Left renal pelvis (tissue), 4 donors: ENCODE measurements around the gene NEGR1. TPM values are rescaled to one million over a fixed set of nuclear protein-coding genes. Genes with fewer than 3 reads are reported as not detected.
"Not testable (repeated sequence)": the region's sequence is repeated elsewhere in the genome, so short reads cannot be mapped to it uniquely, and the experiment has no call there.

Source experiments
- DNase-seq, 4 donors: peaks; one replicate each; pipeline ENCODE4 v3.0.0-alpha.2; 2013; ENCODE audit warnings: low read depth in 4 of 4, low spot score in 3 of 4
- polyA plus RNA-seq, 4 donors: library from polyadenylated mRNA; unstranded; fragments of 120-200 nt; gene quantifications; one replicate each; pipeline ENCODE4 v1.2.1, GENCODE V29; 2013; ENCODE audit not compliant: insufficient read length in 4 of 4

Gene NEGR1
- polyA plus RNA-seq, 4 donors, result 2.9 to 12.6 (median 5.7) TPM

DNA sequence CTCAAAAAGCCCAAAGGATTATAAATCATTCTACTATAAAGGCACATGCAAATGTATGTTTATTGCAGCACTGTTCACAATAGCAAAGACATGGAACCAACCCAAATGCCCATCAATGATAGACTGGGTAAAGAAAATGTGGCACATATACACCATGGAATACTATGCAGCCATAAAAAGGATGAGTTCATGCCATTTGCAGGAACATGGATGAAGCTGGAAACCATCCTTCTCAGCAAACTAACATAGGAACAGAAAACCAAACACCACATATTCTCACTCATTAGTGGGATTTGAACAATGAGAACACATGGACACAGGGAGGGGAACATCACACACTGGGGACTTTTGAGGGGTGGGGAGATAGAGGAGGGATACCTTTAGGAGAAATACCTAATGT, 46.4 kb downstream of the NEGR1 start:
- not testable (repeated sequence) for DNase-seq

- no peak for DNase-seq
Observed at GRCh38 chr1:72235062-72235461, 47.3 kb downstream of the NEGR1 start.

- no peak for DNase-seq
Observed at GRCh38 chr1:72230746-72231145, 51.6 kb downstream of the NEGR1 start.

- no peak for DNase-seq
Observed at GRCh38 chr1:72229893-72230292, 52.4 kb downstream of the NEGR1 start.

GRCh38 chr1:72227667-72228066, 54.7 kb downstream of the NEGR1 start:
- no peak for DNase-seq

GRCh38 chr1:72224506-72224905, 57.8 kb downstream of the NEGR1 start:
- DNase-seq, result no peak

- no peak for DNase-seq
Observed at GRCh38 chr1:72221811-72222210, 60.5 kb downstream of the NEGR1 start.

- no peak for DNase-seq
Observed at GRCh38 chr1:72218141-72218739, 64.1 kb downstream of the NEGR1 start.

GRCh38 chr1:72207059-72207458, 75.3 kb downstream of the NEGR1 start:
- DNase-seq, result no peak

DNA sequence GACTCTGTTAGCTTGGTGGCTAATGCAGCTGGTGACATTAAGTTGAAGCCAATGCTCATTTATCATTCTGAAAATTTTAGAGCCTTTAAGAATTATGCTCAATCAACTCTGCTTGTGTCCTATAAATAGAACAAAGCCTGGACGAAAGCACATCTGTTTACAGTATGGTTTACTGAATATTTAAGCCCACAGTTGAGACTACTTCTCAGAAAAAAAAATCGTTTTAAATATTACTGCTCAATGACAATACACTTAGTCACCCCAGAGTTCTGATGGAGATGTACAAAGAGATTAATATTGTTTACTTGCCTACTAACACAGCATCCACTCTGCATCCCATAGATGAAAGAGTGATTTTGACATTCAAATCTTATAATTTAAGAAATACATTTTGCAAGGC, 79.6 kb downstream of the NEGR1 start:
- DNase-seq, result no peak

DNA sequence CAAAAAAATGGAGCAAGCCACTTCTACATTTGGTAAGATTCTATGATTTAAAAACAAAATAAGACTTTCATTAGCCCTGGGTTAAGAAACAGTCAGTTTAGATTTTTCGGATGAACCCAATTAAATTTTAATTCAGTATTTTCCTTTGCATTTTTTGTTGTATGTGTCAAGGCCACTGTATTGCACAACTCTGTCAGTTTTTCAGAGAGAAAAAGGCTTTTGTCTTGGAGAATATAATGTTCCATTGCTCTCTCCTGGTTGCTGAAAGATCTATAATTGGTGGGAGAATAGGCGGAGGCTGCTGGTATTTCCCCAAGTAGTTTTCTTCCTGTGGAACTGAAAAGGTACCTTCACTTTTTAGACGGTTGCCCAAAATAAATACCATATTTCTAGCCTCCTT, 84.6 kb downstream of the NEGR1 start:
- no peak for DNase-seq

- no peak for DNase-seq
Observed at GRCh38 chr1:72186733-72187307, 95.5 kb downstream of the NEGR1 start.

- no peak for DNase-seq
Observed at GRCh38 chr1:72184099-72184701, 98.1 kb downstream of the NEGR1 start.

DNA sequence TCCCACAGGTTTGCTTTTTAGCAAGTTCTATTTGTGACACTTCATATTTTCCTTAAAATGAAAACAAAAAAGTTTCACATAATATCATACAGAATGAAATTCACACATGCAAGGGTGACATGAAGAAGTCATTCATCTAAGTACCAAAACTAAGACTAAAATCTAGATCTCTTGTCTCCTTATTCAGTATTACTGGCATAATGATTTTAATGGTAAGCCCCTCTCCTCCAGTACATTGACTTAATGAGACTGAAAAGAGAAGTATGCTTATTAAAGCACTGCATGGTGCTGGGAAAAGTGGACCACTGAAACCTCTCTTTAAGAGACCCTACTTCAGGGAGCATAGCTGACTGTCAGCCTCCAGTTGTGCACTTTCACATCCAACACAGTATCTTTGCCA, 99.5 kb downstream of the NEGR1 start:
- DNase-seq, result no peak

DNA sequence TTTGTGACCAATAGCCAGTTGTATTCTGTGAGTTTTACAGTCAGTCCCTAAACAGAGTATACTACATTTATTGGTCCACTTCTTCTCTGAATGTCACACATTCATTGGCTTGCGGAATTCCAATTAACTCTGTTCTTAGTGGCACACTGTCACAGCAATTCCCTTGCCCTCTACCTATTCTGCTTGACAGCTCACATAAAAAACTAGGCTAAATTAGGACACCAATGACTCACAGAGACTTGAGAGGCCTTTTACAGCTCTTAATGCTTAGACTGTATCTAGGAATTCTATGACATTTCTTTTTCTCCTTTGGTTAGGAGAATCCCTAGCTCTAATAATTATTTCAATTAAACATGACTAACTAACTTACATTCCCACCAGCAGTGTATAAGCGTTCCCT, 104.1 kb downstream of the NEGR1 start:
- no peak for DNase-seq

GRCh38 chr1:72177711-72178110, 104.6 kb downstream of the NEGR1 start:
- DNase-seq, result no peak

DNA sequence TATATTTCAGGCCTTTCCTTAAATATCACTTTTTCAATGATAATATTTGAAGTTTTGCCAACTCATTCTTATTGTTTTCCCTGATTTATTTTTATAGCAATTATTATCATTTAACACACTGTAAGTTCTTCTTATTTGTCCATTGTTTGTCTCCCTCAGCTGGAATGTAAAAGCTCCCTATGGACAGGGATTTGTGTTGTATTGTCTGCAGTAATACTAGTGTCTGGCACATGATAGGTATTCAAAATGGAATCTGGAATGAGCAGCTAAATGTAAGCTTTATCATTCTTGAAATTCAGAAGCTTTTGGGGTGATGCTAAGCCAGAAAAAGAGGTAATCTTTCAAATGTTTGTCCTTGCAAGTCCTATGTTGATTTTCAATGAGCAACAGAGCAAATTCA, 112.1 kb downstream of the NEGR1 start:
- no peak for DNase-seq

DNA sequence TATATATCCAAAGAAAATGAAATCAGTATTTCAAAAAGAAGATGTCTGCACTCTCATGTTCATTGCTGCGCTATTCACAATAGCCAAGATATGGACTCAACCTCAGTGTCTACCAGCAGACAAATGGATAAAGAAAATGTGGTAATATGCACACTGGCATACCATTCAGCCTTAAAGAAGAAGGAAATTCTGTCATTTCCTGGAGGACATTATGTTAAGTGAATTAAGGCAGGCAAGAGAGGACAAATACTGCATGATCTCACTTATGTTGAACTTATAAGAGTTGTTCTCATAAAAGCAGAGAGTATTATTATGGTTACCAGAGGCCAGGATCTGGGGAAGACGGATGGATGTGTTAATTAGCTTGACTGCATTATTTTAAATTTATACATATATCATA, 115.9 kb downstream of the NEGR1 start:
- no peak for DNase-seq

DNA sequence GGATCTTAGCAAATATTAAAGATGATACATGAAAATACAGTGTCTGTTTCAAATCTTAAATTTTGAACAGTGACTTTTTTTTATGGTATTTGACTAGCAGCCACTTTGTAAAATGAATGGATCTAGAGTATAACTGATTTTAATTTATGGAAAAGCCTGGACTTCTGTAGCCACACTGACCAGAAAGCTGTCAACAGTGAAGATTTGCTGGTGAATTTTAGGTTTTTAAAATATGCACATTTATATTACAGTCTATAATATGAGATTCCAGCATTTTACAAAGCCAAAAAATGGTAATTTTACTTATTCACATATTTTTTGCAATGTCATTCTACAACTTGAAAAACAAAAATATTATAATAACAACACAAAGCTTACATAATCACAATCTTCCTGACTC, 131.8 kb downstream of the NEGR1 start:
- no peak for DNase-seq

DNA sequence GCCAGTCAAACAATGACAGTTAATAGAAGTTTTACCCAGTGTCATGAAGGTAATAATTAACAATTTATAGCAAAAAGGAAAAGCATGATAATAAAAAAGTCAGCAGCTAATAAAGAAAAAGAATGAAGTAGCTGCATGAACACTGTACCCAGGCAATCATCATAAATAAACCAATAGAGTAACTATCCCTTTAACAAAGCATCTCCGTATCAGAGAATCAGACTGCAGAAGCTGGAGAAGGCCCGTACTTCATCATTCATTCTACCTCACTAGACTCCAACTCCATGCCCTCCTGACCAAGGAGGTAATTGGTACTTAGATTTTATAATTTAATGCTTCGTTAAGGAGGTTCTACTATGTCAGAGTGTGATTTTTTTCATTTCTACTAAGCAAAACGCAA, 140.5 kb downstream of the NEGR1 start:
- no peak for DNase-seq

- DNase-seq, result no peak
Observed at GRCh38 chr1:72140222-72140621, 142.1 kb downstream of the NEGR1 start.

GRCh38 chr1:72137656-72138055, 144.7 kb downstream of the NEGR1 start:
- DNase-seq, result no peak

- DNase-seq, result no peak
Observed at GRCh38 chr1:72129869-72130268, 152.5 kb downstream of the NEGR1 start.
